ENCODE measurements around the gene CEACAM1.

DNA sequence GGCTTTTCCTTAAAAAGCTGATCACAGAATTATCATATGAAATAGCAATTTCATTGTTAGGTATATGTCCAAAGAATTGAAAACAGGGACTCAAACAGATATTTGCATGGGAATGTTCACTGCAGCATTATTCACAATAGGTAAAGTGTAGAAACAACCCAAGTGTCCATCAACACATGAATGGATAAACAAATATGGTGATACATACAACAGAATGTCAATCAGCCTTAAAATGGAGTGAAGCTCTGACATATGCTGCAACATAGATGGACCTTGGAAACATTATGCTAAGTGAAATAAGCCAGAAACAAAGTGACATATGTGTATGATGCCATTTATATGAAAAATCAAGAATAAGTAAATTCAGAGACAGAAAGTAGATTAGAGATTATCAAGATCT is 6.1 kb upstream of the CEACAM1 start:
- TF ChIP-seq CTCF (optimal IDR thresholded peaks at IDR 0.05 in 1 of 3, IDR thresholded peaks at IDR 0.05 in 1 of 3, conservative IDR thresholded peaks at IDR 0.05 in 1 of 3; ENCODE audit: extremely low read depth in 1 of 3, insufficient read depth in 2 of 3, low read length in 3 of 3) (no peak), EZH2 (IDR thresholded peaks at IDR 0.05; ENCODE audit: low read length) (no peak)
